HUDEP-2 (cell line): Measurements from ENCODE around the gene TM4SF20.
A peak's percentile ranks its signal among the peaks of the same experiment; 100 is the strongest.
"Not testable (repeated sequence)": the region's sequence is repeated elsewhere in the genome, so short reads cannot be mapped to it uniquely, and the experiment has no call there.

Source experiments
- DNase-seq, 76 experiments: peaks; one replicate each; lab custom pipeline; 2025; ENCODE audit not compliant: unreplicated experiment in 76 of 76; lab: John Stamatoyannopoulos, UW

TM4SF20 gene

DNA sequence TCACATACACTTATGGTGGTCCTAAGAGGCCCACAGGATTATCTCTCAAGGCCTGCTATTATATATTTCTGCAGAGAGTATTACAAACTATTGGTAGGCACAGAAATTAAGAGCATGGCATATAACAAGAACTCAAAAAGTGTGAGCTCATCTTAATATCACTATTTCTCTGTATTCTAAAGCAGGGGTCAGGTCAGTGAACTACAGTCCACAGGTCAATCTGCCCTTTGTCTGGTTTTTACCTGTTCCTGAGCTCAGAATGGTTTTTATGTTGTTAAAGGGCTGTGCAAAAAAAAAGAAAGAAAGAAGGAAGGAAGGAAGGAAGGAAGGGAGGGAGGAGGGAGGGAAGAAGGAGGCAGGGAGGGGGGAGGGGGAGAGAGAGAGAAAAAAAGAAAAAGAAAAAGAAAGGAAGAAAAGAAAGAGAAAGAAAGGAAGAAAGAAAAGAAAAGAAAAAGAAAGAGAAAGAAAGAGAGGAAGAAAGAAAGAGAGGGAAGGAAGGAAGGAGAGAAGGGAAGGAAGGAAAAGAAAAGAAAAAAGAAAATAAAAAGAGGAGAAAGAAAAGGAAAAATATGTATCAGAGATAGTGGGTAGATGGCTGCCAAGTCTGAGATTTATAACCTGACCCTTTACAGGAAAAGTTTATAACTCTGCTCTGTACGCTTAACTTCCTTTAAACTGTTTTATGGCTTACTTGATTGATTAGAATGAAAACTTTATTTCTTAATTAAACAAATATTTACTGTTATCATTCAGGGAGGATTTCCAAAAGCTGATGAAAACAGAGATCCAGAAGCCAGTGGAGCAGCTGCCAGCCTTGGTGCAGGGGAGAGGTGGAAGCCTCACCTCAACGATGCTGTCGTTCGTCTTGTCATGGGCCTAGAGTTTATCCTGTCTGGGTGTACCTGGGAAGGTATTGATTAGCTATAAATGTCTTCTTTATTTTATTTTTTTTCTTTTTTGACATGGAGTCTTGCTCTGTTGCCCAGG is 19.9 kb upstream of the TM4SF20 start:
- no peak for DNase-seq

DNA sequence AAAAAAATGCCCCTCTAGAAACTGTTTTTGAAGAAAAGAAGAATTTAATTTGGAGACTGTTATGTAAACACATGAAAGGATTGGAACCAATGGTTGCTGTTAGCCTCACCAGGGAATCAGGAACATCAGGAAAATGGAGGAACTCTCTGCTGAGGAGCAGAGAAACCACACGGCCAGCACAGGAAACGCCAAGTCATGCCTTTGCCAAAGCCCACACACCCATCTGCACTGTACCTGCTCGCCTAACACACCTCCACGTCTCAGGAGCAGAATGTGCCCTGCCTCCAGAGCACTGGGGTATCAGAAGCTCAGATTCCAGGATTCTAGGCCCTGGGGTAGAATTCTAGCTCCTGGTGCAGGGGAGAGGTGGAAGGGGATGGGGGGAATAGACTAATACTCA is 18.5 kb upstream of the TM4SF20 start:
- no peak for DNase-seq

DNA sequence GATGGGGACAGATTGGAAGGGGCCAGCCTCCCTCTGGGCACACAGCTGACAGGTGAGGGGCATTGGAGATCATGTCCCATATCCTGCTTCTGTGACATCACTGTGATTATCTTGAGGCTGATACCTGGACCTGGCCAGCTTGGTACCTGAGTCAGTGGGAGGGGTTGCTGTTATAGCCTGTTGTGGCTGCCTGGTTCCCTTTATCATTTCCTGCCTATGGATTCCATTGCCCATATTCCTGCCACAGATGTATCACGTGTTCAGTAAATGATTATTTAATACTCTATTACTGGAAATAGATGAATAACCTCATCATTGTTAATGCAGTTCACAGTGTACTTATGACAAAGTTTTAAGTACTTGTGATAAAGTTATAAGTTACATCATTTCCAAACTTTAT is 16.4 kb upstream of the TM4SF20 start:
- DNase-seq, result no peak

GRCh38 chr2:227394401-227394800 is 15.3 kb upstream of the TM4SF20 start:
- DNase-seq, result no peak

- no peak for DNase-seq
Measured at GRCh38 chr2:227390468-227391256, 11.6 kb upstream of the TM4SF20 start.

GRCh38 chr2:227389661-227390060 is 10.6 kb upstream of the TM4SF20 start:
- no peak for DNase-seq

DNA sequence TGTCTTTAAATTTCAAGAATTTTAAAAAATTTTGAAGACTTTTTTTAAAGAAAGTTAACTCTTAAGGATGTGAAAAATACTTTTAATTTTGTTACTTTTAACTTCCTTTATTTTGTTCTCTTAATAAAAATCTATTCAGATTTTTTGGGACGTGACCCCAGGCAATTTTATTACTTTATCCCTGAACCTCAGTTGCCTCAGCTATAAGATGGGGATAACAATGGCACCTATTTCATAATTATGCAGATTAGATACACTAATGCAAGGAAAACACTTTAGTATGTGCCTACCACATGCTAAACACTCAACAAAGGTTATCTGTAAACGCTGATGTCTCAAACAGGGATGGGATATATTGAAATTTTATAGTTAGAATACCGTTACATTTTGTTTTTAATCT is 10.1 kb upstream of the TM4SF20 start:
- no peak for DNase-seq

DNA sequence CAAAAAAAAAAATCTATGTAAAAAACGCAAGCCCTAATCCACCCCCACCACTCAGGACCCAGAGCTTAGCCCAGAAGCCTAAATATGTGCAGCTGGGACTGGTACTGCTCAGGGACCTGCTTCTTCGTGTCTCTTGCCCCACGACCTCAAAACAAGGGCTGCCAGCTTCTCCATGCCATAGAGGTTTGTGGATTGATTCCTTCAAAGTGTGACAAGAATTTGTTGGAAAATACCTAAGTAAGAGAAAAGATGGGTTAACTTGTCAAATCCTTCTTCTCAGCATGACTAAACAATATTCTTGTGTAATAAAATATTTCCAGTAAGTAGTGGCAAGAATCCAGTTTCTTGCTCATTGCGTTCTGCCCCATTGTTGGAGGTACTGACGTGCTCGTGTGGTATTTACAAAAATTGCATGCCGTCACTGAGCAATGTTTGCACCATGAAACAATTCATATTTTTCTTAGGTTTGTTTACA is 9.5 kb upstream of the TM4SF20 start:
- DNase-seq, result no peak

DNA sequence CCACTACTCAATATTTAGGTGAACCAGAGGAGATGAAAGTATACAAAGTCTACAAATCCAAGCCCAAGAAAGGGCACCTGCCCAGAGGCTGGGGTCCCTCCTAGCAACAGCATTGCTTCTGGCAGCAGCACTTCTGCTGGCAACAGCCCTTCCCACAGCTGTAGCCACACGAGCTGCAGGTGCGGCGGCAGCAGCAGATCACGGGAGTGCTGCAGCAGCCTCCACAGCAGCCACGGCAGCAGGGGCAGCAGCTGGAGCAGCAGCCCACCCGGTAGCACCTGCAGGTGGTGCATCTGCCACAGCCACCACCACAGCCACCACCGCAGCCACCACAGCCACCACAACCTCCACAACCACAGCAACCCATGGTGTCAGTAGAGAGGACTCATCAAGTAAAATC is 8.5 kb upstream of the TM4SF20 start, which contains the start of gene SCYGR1:
Gene SCYGR1, minus strand, starts transcription at position 367 of the 400 bp plus-strand sequence. Its CDS starts 0 bp downstream, at position 367.
- not testable (repeated sequence) for DNase-seq

DNA sequence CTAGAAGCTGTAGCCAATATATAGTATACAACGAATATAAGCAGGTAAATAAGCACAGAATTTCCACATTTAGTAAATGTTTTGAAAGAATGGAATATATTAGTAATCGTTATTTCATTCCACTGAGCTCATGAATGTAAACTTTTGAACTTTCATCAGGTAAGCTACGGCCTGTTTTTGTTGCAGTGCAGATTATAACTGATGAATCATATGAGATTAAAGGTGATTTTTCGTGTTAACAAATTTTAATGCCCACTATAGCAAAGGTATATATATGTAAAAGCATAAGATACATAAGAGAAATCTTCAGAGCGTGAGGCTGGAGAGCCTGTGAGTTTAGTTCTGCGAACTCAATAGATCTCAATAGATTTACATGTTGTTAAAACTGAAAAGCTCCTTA is 7.5 kb upstream of the TM4SF20 start:
- DNase-seq, result no peak

DNA sequence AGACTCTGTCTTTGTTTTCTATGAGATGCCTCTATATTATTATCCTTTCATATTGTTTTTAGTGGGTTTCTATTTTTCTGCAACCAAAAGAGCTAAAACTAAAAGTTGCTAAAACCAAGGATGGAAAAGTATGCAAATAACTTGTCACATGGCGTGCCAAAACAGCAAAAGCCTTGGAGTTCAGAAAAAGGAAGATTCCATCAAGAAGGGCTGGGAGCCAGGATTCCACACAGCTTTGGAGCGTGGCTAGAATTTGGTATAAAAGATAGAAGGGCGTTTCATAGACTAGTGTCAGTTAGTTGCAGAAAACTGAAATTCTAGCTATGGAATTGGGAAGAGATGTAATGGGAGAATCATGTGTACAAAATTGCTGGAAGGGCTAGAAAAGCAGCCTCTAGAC is 4.6 kb upstream of the TM4SF20 start:
- DNase-seq, result no peak

- not testable (repeated sequence) for DNase-seq
Measured at GRCh38 chr2:227382241-227382835, 3.2 kb upstream of the TM4SF20 start.

- DNase-seq, result no peak
Measured at GRCh38 chr2:227378371-227378782, 729 bp downstream of the TM4SF20 start.

- DNase-seq, result peak in 1 of 76 experiments; percentile 6
Measured at GRCh38 chr2:227377467-227378351, 1.4 kb downstream of the TM4SF20 start.

GRCh38 chr2:227376656-227377396 is 2.3 kb downstream of the TM4SF20 start:
- DNase-seq, result peak in 4 of 76 experiments; percentile 1 to 16 (median 6)

- no peak for DNase-seq
Measured at GRCh38 chr2:227374158-227374557, 4.9 kb downstream of the TM4SF20 start.

DNA sequence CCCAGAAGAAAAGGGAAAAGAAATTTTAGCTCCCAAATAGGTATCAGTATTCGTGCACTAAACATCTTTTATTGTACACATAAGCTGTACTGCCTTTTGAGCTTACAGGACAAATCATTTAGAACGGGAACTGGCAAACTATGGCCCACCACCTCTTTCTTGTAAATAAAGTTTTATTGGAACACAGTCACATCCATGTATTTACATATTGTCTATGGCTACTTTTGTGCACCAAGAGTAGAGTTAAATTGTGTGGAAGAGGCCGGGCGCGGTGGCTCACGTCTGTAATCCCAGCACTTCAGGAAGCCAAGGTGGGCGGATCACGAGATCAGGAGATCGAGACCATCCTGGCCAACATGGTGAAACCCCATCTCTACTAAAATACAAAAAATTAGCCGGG is 5.7 kb downstream of the TM4SF20 start:
- no peak for DNase-seq

GRCh38 chr2:227370791-227371312 is 8.3 kb downstream of the TM4SF20 start:
- no peak for DNase-seq

- DNase-seq, result no peak
Measured at GRCh38 chr2:227370092-227370491, 9.0 kb downstream of the TM4SF20 start.
